ENCODE measurements around the gene ATP8A1. TPM values are rescaled to one million over a fixed set of nuclear protein-coding genes. Genes with fewer than 3 reads are reported as not detected.
A peak's percentile ranks its signal among the peaks of the same experiment; 100 is the strongest.
"Not testable (repeated sequence)": the region's sequence is repeated elsewhere in the genome, so short reads cannot be mapped to it uniquely, and the experiment has no call there.

Gene ATP8A1
- total RNA-seq, result 2.6 TPM

DNA sequence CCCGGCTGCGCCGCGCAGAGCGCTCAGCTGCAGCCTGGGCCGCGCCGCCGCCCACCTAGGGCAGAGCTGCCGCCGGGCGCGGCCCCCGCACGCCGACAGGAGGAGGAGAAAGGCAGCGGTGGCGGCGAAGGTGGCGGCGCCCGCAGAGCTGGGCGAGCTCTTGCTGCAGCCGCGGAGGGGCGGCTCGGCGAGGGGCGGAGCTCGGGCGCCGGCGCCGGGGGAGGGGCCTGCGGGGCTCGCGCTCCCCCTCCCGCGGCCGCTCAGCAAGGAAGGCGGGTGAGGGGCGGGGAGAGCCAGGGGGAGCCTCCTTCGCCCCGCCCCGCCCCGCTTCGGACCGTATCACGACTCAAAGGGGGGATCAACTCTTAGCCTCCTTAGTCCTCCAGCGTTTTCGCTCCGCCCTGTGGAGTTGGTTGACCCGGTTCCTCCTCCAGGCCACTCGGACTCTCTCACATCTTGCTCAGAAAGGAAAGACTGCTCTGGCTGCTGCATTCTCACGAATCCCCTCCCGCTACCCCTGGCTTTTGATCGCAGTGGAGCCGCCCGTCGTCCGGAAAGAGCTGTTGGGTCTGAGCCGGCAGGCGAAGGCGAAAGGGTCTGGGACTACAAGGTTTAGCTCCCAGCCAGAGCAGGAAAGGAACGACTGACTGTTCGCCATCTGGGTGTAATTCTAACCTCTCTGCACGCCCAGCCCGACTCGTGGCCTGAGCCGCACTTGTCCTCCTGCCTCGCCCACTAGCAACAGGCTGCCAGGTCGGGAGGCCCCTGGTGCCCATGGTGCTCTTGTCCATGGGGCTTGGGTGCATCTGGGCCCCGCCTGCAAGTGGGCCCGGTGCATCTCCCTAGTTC lies at the start of gene ATP8A1:
TSS of gene ATP8A1 (minus strand) at position 162 of the 849 bp plus-strand sequence. CDS start 232 bp downstream, outside the sequence.
- peak; percentile 98 for ATAC-seq

- no peak for ATAC-seq
Measured at GRCh38 chr4:42706086-42706485, 49.2 kb upstream of the ATP8A1 start.

GRCh38 chr4:42703813-42704212 lies 46.9 kb upstream of the ATP8A1 start:
- ATAC-seq, result no peak

GRCh38 chr4:42702895-42703294 lies 46.0 kb upstream of the ATP8A1 start:
- no peak for ATAC-seq

DNA sequence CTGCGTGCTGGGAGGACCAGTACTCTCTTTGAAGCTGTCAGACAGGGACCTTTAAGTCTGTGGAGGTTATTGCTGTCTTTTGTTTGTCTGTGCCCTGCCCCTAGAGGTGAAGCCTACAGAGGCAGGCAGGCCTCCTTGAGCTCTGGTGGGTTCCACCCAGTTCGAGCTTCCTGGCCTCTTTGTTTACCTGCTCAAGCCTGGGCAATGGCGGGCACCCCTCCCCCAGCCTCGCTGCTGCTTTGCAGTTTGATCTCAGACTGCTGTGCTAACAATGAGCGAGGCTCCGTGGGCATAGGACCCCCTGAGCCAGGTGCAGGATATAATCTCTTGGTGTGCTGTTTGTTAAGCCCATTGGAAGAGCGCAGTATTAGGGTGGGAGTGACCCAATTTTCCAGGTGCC lies 44.9 kb upstream of the ATP8A1 start:
- not testable (repeated sequence) for ATAC-seq

GRCh38 chr4:42690537-42690936 lies 33.6 kb upstream of the ATP8A1 start:
- ATAC-seq, result no peak

DNA sequence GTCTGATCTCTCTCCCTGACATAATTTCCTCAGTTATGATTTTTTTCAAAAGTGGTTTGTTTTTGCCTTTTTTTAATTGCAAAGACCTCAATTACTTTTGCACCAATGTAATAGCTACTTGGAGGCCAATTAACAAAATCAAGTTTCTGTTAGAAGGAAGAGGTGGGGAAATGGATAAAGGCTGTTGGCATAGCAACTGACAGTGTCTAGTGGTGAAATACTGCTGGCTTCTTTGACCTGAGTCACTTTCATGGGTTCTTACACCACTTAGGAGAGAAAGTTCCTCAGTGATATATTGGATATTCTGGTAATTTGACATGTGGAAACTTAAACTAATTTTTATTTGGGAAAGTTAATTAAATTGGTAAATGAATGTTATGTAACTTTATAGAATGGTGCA lies 26.5 kb upstream of the ATP8A1 start:
- ATAC-seq, result no peak

DNA sequence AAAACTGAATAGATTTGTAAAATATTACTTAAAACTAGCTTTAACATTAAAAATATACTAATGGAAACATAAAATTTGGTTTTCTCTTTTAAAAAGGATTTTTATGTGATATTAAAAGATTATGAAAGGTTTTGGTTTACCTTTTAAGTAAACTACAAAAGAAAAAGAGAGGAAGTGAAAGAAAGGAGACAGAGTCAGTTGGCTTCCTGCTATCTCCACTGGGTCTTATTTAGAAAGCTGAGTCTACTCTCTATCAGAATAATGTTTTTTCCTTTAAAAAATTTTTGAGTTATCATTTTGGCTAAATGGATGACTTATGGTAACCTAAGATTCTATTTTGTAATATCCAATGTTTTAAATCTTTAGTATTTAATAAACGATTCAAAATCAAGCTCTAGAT lies 21.6 kb upstream of the ATP8A1 start:
- ATAC-seq, result no peak

DNA sequence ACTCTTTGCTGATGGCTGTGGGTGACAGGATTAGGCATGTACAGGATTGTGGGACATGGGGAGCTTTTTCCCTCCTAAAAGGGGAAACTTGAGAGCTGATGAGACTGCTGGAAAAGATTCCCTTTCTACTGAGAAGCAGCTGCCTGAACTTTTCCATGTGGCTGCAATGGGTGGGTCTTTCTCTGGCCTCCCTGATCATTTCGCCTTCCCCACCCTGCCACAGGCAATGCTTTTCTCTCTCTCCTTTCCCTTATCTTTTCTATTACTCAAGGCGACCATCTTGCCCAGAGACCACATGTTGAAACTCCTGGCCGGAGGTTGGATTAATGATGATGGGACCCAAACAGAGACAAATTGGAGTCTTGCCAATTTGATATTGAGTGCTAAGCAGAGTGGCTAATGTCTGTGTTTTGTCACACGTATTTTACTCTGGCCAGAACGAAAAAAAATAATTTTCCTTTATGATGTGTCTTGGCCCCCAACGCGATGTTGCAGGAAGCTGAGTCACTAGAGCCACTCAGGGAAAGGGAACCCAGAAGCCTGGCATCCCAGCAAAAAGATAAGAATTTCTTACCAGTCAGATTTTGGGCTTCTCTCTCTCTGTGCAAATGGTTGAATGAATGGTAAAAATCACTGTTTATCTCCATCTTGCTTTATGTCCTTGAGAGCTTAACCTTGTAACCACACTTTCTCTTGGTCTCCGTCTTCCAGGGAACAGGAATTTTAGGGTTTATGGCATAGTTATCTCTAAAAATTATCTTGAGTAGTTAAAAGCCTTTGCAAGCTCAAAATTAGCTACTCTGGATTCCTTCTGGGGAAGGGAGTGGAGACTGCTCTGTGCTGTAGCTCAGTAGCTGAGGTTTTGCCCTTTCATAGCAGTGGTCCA lies 19.4 kb upstream of the ATP8A1 start:
- ATAC-seq, result no peak

DNA sequence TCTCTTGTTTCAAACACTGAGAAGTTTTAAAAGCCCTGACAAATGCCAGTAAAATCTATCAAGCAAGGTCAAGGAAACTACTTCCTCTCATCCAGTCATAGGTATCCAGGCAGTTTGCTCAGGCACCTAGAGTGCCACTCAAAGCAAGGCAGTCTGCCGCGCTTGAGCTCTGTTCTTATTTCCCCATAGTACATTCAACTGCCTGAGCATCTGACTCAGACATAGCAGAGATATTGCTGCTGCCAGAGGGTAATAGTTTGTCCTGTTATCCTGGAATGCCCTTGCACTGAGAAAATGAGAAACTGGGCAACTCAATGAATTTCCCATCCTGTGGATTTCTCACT lies 16.1 kb upstream of the ATP8A1 start:
- ATAC-seq, result peak; percentile 62

DNA sequence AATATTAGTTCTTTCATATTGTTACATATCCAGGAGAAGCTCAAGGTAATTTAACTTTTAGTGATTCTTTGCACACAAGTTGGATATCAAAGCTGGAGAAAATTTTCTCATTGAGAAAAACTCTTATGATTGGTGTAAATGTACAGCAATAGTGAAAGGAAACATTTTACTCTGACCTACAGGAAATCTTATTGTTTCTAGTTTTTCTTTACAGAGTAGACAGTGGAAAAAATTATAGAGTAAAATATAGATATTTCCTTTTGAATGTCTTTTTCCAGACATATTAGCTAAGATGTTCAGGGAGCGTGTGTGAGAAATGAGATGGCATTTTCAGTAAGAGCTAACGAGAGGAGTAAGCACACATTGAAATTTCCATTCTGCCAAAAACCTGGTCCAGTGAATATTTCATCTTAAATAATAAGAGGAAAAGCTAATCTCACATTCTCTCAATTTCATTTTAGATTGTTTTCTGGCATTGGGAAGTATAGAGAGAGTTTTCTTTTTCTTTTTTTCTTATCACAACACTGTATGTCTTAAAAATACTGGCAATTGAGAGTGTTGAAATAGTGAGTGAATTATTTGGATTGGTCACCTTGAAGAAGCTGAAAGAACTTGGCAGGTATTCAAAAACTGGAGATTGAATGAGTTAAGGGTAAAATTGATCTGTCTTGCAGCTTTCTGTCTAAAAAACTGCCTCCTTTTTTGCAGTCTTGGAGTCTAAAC lies 15.6 kb upstream of the ATP8A1 start:
- no peak for ATAC-seq

GRCh38 chr4:42671431-42672194 lies 14.7 kb upstream of the ATP8A1 start:
- no peak for ATAC-seq

GRCh38 chr4:42658261-42658660 lies 1.4 kb upstream of the ATP8A1 start:
- ATAC-seq, result no peak

DNA sequence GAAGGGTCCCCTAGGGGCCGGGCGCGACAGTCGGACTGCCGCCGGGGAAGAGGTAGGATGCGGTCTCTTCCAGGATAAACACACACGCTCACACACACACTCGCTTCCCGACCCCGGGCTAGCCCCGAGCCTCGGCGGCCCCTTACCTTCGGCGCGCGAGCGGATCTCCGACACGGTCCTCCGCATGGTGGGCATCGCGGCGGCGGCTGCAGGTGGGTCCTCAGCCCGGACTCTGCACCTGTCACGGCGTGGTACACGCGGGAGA lies 294 bp downstream of the ATP8A1 start:
- no peak for ATAC-seq

DNA sequence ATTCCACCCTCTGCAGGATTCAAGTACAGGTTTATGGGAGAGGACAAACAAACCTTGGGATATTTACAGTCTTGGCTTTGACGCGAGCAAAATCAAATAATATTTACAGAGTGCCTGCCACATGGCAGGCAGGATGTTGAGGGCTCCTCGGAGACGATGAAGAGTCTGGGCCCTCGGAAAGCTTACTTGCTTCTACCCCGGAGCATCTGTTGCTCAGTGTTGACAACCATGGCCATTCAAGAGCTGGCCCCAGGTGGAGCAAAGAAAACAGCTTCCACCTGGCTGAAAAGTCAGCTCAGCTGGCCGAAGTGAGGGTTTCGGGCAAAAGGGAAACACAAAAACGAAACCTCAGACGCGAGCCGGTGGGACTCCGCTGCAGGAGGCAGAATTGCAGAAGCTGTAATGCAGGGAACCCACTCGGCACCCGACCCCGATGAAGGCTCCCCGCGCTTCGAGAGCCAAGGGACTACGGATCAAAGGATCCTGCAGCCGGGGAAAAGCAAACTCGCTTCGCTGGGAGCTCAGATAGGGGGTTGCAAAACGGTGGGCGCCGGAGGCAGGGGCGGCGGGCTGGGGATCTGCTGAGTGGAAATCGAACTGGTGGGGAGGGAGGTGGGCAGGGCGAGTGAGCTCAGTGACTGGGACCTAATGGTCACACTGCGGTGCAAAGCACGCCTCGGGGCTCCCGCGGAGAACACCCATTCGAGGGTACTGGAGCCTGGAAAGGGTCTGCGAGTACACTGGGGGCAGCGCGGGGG lies 805 bp downstream of the ATP8A1 start:
- ATAC-seq, result peak; percentile 9

DNA sequence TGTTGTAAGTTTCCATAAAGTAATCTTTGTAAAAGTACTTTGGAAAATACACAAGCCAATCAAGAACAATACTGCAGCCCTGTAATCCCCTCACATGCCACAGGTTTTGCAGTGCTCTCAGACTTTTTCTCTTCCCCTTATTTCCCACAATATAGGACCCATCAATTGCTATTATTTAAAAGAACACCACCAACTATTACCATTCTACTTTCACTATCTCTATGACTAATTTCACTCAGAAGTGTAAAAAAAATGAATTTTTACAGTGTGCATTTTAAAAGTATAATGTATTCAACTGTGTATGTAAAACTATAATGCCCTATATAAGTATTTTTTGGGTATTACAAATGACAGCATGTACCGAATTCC lies 1.7 kb downstream of the ATP8A1 start:
- ATAC-seq, result no peak

GRCh38 chr4:42654631-42655268 lies 2.2 kb downstream of the ATP8A1 start:
- peak; percentile 24 for ATAC-seq

DNA sequence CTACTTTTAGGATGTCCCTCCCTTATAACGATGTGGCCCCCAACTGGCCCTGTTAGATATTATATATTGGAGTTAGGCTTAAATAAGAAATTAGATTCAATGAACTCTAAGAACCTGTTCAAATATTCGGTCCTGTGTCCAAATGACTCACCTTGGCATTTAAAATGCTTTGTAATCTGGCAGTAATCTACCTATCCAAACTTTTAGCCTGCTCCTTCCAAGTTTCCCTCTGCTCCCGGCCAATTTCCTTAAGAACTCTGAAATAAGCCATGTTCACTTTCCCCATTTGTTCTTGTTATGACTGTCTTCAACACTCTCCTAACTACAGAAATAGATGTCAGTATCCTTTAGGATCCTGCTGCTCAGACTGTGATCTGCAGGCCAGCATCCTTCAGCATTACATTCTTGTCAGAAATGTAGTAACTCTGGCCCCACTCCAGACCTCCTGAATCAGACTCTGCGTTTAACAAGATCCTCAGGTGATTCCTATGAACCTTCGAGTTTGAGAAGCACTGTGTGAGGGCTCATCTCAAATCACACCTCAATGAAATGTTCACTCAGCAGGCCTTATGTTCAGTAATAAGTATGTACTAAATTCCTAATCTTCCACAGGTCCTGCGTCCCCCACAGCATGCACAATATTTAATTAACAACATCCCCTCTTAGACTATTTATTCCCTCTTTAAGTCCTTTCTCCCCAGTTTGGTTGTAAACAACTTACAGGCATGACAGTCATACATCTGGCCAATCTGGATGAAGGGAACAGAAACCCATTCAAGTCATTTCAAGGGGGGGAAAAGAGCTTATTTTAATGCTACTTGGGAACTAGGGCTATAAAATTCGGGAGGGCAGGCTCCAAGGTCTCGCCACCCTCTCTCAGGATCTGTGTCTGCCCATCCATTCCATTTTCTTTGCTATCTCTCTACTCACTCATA lies 3.0 kb downstream of the ATP8A1 start:
- ATAC-seq, result no peak

GRCh38 chr4:42652529-42653231 lies 4.2 kb downstream of the ATP8A1 start:
- ATAC-seq, result not testable (repeated sequence)
